Esophagus muscularis mucosa (tissue), 4 donors: ENCODE results near the gene TMEM94. TPM values are rescaled to one million over a fixed set of nuclear protein-coding genes. Genes with fewer than 3 reads are reported as not detected.
"Not testable (repeated sequence)": the region's sequence is repeated elsewhere in the genome, so short reads cannot be mapped to it uniquely, and the experiment has no call there.

ENCODE experiments used
- DNase-seq: peaks from one replicate; pipeline ENCODE4 v3.0.0-alpha.2; 2017; ENCODE audit errors: extremely low spot score
- H3K27ac ChIP-seq, 4 donors: fragments of 200-600 bp; sonication (generic); replicated peaks in 1 of 4; 1 replicate in 3 of 4; 2 replicates in 1 of 4; pipeline ENCODE4 v1.5.1; 2016 to 2019; ENCODE audit warnings: mild to moderate bottlenecking in 1 of 4
- H3K27me3 ChIP-seq, 4 donors: fragments of 200-600 bp; sonication (generic); one replicate each; pipeline versions ENCODE4 v1.5.1 to v1.6.0; 2016 to 2019
- H3K36me3 ChIP-seq, 4 donors: fragments of 200-600 bp; sonication (generic); one replicate each; pipeline ENCODE4 v1.5.1; 2016 to 2019
- H3K4me1 ChIP-seq, 4 donors: fragments of 200-600 bp; sonication (generic); one replicate each; pipeline ENCODE4 v1.5.1; 2016 to 2019
- H3K4me3 ChIP-seq, 4 donors: fragments of 200-600 bp; sonication (generic); 1 replicate in 2 of 4; 2 replicates in 2 of 4; pipeline ENCODE4 v1.5.1; 2016 to 2019; ENCODE audit warnings: mild to moderate bottlenecking in 4 of 4, moderate library complexity in 1 of 4
- H3K9me3 ChIP-seq, 4 donors: fragments of 200-600 bp; sonication (generic); 1 replicate in 3 of 4; 2 replicates in 1 of 4; pipeline ENCODE4 v1.5.1; 2016 to 2019
- EP300 ChIP-seq: sonication (generic); formaldehyde crosslinking; IDR thresholded peaks from one replicate; pipeline ENCODE4 v1.6.1; 2017; ENCODE audit warnings: antibody characterized with exemption
- POLR2A ChIP-seq: fragments of 450-650 bp; IDR thresholded peaks from one replicate; pipeline ENCODE4 v1.6.1; 2017; ENCODE audit warnings: antibody characterized with exemption, moderate library complexity, mild to moderate bottlenecking, low read depth
- POLR2AphosphoS5 ChIP-seq, 2 donors: sonication (generic); formaldehyde crosslinking; IDR thresholded peaks; one replicate each; pipeline ENCODE4 v1.6.1; 2017; ENCODE audit warnings: antibody characterized with exemption in 2 of 2
- WGBS: methylation state at CpG from one replicate; pipeline ENCODE4 v1.1.5; 2018; 5-methylcytosine and 5-hydroxymethylcytosine counted together
- intact Hi-C: fragments of 100-400 bp; cut with DNase I; formaldehyde crosslinking; loops from one replicate; pipeline ENCODE4 v1.15.1; 2023
- total RNA-seq, 4 donors: library from RNA; depleted of rRNA; stranded (reverse); fragments of >200 nt; gene quantifications; one replicate each; pipeline versions ENCODE4 v1.1.0 to v1.2.1, GENCODE V29; 2016
- TF ChIP-seq, protein P1 (sequence below), 3 experiments: fragments of 200-600 bp in 2 of 3; fragments of 450-650 bp in 1 of 3; sonication (generic) in 2 of 3; IDR thresholded peaks; one replicate each; pipeline ENCODE4 v1.5.1; 2017 to 2019; ENCODE audit warnings: antibody characterized with exemption in 3 of 3, mild to moderate bottlenecking in 2 of 3, moderate library complexity in 1 of 3

TMEM94 gene
- total RNA-seq, 4 donors from 2014 or later: 35.3 to 71.4 (median 46.3) TPM

DNA sequence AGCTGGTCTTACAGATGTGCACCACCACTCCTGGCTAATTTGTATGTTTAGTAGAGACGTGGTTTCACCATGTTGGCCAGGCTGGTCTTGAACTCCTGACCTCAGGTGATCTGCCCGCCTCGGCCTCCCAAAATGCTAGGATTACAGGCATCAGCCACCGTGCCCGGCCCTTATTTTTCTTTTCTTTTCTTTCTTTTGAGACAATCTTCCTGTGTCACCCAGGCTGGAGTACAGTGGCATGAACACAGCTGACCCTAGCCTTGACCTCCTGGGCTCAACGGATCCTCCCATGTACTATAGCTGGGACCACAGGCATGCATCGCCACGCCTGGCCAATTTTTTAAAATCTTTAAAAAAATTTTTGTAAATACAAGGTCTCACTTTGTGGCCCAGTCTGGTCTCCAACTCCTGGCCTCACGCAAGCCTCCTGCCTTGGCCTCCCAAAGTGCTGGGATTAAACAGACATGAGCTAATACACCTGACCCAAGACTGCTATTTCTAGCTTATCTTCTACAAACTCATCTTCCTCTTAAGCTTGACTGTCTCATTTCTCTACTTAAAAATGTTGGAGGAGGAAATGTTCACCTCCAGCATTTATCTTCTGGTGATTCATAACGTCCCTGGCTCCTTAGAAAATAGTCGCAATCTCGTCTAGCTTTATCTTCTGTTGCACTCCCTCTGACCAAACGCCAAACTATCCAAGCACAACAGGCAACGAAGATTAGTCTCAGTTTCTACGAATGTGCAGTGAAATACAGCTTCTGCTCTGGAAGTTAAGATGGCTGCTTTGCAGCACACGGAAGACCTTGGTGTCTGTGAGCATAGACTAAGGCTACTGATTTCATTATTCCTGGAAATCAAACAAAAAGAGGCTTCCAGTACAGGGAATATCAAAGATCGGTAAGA lies 8.2 kb upstream of the TMEM94 start:
- 86% methylated on average over 17 of the region's 17 CpGs for WGBS
- no peaks in the 10 kb centered on the region for H3K27me3 ChIP-seq
- DNase-seq: no peak
- H3K4me1 ChIP-seq: peaks cover 13 to 22% (median 16%) of the 10 kb centered on the region in 4 donors
- no peak overlapping the region for H3K4me3 ChIP-seq
- H3K9me3 ChIP-seq: no peaks in the 10 kb centered on the region
- no peaks in the 10 kb centered on the region for H3K36me3 ChIP-seq
- no peak overlapping the region for H3K27ac ChIP-seq
- intact Hi-C loops: no loop called here
- TF ChIP-seq POLR2AphosphoS5 (IDR thresholded peaks at IDR 0.05) (no peak), POLR2A (no peak), EP300 (no peak)
- TF ChIP-seq, protein P1, sequence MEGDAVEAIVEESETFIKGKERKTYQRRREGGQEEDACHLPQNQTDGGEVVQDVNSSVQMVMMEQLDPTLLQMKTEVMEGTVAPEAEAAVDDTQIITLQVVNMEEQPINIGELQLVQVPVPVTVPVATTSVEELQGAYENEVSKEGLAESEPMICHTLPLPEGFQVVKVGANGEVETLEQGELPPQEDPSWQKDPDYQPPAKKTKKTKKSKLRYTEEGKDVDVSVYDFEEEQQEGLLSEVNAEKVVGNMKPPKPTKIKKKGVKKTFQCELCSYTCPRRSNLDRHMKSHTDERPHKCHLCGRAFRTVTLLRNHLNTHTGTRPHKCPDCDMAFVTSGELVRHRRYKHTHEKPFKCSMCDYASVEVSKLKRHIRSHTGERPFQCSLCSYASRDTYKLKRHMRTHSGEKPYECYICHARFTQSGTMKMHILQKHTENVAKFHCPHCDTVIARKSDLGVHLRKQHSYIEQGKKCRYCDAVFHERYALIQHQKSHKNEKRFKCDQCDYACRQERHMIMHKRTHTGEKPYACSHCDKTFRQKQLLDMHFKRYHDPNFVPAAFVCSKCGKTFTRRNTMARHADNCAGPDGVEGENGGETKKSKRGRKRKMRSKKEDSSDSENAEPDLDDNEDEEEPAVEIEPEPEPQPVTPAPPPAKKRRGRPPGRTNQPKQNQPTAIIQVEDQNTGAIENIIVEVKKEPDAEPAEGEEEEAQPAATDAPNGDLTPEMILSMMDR (IDR thresholded peaks at IDR 0.05): no peak

DNA sequence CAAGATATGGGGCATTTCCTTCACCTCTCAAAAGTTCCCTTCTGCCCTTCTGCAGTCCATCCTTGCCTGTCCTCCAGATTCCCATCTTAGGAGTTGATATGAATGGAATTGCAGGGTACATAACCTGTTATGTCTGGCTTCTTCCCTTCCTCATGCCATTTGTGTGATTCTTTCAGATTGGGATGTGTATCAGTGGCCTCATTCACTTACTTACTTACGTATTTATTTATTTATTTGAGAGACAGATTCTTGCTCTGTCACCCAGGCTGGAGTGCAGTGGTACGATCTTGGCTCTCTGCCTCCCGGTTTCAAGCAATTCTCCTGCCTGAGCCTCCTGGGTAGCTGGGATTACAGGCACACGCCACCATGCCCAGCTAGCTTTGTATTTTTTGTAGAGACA lies 6.2 kb upstream of the TMEM94 start:
- TF ChIP-seq, protein P1 (IDR thresholded peaks at IDR 0.05): no peak
- TF ChIP-seq EP300: no peak
- TF ChIP-seq POLR2AphosphoS5 (IDR thresholded peaks at IDR 0.05): no peak
- TF ChIP-seq POLR2A: no peak
- Histone ChIP-seq H3K27me3 (no peaks in the 10 kb centered on the region), H3K4me1 (peaks cover 0 to 1% (median under 1%) of the 10 kb centered on the region in 4 donors), H3K4me3 (no peak overlapping the region), H3K27ac (no peak overlapping the region), H3K36me3 (no peaks in the 10 kb centered on the region), H3K9me3 (no peaks in the 10 kb centered on the region)
- WGBS: 84% methylated on average over 4 of the region's 4 CpGs
- no peak for DNase-seq
- intact Hi-C loops: no loop called here

DNA sequence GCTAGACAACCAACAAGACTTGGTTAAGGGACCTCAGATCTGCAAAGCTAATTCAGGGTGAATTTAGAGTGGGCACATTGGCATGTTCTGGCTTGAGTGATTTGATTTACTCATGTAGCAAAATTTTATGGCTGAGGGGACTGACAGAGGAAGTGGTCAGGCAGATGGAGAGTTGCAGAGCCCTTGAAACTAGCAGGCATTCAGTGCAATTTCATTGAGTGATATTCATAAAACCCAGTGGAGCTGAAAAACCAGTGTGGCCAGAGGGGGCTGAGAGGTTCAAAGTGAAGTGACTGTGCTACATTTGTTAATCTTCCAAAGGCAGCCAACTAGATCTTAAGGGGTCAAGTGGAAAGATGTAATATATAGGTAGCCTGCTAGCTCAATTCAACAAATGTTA lies 2.2 kb upstream of the TMEM94 start:
- no peaks in the 10 kb centered on the region for H3K9me3 ChIP-seq
- intact Hi-C loops: no loop called here
- peaks cover 25 to 31% (median 30%) of the 10 kb centered on the region in 4 donors for H3K4me1 ChIP-seq
- DNase-seq: no peak
- no peak overlapping the region for H3K4me3 ChIP-seq
- H3K27me3 ChIP-seq: no peaks in the 10 kb centered on the region
- no peak overlapping the region for H3K27ac ChIP-seq
- no peaks in the 10 kb centered on the region for H3K36me3 ChIP-seq
- no peak for TF ChIP-seq EP300
- TF ChIP-seq, protein P1 (IDR thresholded peaks at IDR 0.05): no peak
- TF ChIP-seq POLR2A: no peak
- TF ChIP-seq POLR2AphosphoS5 (IDR thresholded peaks at IDR 0.05): no peak

DNA sequence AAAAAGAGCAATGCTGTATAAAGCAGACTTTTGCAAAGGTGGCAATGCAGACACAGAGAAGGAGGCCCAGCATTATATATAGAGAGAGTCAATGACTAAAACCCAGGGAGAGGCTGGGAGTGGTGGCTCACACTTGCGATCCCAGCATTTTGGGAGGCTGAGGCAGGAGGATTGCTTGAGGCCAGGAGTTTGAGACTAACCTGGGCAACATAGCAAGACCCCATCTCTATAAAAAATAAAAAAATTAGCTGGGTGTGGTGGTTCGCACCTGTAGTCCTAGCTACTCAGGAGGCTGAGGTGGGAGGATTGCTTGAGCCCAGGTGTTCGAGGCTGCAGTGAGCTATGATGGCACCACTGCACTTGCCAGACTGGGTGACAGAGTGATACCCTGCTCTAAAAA lies 1.8 kb upstream of the TMEM94 start:
- H3K36me3 ChIP-seq, intact Hi-C loops, H3K9me3 ChIP-seq, H3K27me3 ChIP-seq, DNase-seq, H3K4me3 ChIP-seq: not testable (repeated sequence)
- Histone ChIP-seq H3K27ac (peak overlapping the region in 1 of 4 donors; percentile 94), H3K4me1 (peaks cover 30 to 36% (median 34%) of the 10 kb centered on the region in 4 donors)
- WGBS: 96% methylated on average over 3 of the region's 3 CpGs

DNA sequence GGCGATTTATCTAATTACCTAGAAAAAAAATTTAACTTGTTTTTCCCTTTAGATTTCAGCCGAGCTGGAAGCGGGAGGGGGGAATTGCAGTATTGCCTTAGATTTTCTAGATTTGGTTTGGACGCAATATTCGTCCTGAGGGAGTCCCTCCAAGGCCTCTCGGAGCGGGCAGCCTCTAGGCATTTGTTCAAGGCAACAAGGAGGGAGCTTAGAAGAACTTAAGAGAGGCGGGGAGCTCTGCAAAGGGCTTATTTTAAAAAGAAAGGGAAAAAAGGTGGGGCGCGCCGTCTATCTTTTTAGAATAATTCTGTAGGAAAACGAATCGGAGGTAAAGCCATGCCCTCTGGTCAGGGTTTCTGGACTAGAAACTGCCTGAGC lies 407 bp upstream of the TMEM94 start:
- WGBS: 3% methylated on average over 13 of the region's 13 CpGs
- TF ChIP-seq, protein P1 (IDR thresholded peaks at IDR 0.05): no peak
- TF ChIP-seq POLR2A (no peak), EP300 (no peak), POLR2AphosphoS5 (IDR thresholded peaks at IDR 0.05) (no peak)
- no peak for DNase-seq
- H3K27ac ChIP-seq: peak overlapping the region; percentile 90 to 94 (median 91)
- H3K4me1 ChIP-seq: peaks cover 34 to 46% (median 40%) of the 10 kb centered on the region in 4 donors
- intact Hi-C loops: no loop called here
- H3K4me3 ChIP-seq: peak overlapping the region; percentile 90 to 96 (median 92)
- no peaks in the 10 kb centered on the region for H3K36me3 ChIP-seq
- H3K9me3 ChIP-seq: no peaks in the 10 kb centered on the region
- no peaks in the 10 kb centered on the region for H3K27me3 ChIP-seq
